Measurements from ENCODE around the gene NDUFAF2. TPM values are rescaled to one million over a fixed set of nuclear protein-coding genes. Genes with fewer than 3 reads are reported as not detected.
"Not testable (repeated sequence)": the region's sequence is repeated elsewhere in the genome, so short reads cannot be mapped to it uniquely, and the experiment has no call there.

The NDUFAF2 gene
- total RNA-seq, 1 donor from 2014 or later: 38.3 TPM

DNA sequence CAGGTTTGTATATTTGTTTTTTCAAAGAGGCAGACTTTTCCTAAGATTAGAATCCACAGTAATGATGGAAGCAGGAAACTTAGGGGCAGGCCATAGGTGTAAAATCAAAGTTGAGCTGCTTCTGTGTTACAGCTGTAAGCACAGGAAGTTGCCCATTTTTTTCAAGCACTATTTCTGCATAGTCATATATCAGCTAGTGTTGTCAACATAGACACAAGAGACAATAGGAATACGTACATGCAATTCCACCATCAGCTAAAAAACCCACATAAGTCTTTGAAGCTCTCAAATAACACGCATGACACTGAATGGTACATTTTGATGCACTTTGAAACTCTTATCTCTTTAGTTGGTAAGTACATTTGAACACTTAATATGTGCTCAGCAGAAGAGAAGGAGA lies 237.4 kb downstream of the NDUFAF2 start:
- DNase-seq (ENCODE audit: low spot score in 2 of 2): no peak
- H3K27me3 ChIP-seq: no peaks in the 10 kb centered on the region
- intact Hi-C loops (cut with DNase I): no loop called here
- H3K9me3 ChIP-seq: no peaks in the 10 kb centered on the region
- H3K36me3 ChIP-seq: no peaks in the 10 kb centered on the region
- TF ChIP-seq, protein P1, sequence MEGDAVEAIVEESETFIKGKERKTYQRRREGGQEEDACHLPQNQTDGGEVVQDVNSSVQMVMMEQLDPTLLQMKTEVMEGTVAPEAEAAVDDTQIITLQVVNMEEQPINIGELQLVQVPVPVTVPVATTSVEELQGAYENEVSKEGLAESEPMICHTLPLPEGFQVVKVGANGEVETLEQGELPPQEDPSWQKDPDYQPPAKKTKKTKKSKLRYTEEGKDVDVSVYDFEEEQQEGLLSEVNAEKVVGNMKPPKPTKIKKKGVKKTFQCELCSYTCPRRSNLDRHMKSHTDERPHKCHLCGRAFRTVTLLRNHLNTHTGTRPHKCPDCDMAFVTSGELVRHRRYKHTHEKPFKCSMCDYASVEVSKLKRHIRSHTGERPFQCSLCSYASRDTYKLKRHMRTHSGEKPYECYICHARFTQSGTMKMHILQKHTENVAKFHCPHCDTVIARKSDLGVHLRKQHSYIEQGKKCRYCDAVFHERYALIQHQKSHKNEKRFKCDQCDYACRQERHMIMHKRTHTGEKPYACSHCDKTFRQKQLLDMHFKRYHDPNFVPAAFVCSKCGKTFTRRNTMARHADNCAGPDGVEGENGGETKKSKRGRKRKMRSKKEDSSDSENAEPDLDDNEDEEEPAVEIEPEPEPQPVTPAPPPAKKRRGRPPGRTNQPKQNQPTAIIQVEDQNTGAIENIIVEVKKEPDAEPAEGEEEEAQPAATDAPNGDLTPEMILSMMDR (IDR thresholded peaks at IDR 0.05): no peak
- H3K27ac ChIP-seq: no peak overlapping the region
- H3K4me1 ChIP-seq: no peaks in the 10 kb centered on the region
- no peak overlapping the region for H3K4me3 ChIP-seq

DNA sequence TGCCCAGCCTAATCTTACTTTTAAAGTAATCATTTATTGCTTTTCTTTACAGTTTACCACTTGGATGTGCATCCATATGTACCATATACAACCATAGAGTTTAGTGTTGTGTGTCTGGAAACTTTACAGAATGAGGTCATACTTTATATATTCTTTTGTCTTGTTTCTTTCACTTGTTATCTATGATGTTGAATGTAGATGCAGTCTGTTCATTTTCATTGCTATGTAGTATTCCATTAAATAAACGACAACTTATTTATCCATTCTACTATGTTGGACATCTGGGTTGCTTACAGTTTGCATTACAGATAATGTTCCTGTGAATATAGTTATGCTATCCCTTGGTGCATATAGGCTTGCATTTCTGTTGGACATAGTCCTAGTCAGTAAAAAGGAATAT lies 238.5 kb downstream of the NDUFAF2 start:
- H3K36me3 ChIP-seq: no peaks in the 10 kb centered on the region
- no peaks in the 10 kb centered on the region for H3K9me3 ChIP-seq
- H3K27ac ChIP-seq: no peak overlapping the region
- H3K27me3 ChIP-seq: no peaks in the 10 kb centered on the region
- no peak overlapping the region for H3K4me3 ChIP-seq
- TF ChIP-seq, protein P1 (IDR thresholded peaks at IDR 0.05): no peak
- no peak for DNase-seq (ENCODE audit: low spot score in 2 of 2)
- H3K4me1 ChIP-seq: no peaks in the 10 kb centered on the region
- intact Hi-C loops (cut with DNase I): no loop called here

DNA sequence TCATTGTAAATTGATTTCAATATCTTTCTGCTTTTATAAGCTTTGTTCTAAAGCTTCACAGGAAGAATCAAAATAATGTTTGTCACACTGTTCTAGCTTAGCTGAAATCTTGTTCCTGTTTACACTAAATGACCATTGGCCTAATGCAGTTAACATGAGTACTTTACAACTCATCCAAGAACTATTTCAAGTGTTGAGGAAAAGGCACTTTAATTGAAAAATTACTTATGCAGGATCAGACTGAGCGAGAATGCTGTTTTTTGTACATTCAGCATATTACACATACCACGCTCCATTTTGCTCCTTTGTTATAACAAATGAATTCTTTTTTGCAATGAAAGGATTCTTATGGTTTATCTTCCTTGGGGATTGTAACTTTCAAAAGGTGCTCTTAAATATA lies 239.7 kb downstream of the NDUFAF2 start:
- no peaks in the 10 kb centered on the region for H3K36me3 ChIP-seq
- no peaks in the 10 kb centered on the region for H3K4me1 ChIP-seq
- intact Hi-C loops (cut with DNase I): no loop called here
- no peak overlapping the region for H3K4me3 ChIP-seq
- no peaks in the 10 kb centered on the region for H3K9me3 ChIP-seq
- H3K27me3 ChIP-seq: no peaks in the 10 kb centered on the region
- H3K27ac ChIP-seq: no peak overlapping the region
- TF ChIP-seq, protein P1 (IDR thresholded peaks at IDR 0.05): no peak
- no peak for DNase-seq (ENCODE audit: low spot score in 2 of 2)

DNA sequence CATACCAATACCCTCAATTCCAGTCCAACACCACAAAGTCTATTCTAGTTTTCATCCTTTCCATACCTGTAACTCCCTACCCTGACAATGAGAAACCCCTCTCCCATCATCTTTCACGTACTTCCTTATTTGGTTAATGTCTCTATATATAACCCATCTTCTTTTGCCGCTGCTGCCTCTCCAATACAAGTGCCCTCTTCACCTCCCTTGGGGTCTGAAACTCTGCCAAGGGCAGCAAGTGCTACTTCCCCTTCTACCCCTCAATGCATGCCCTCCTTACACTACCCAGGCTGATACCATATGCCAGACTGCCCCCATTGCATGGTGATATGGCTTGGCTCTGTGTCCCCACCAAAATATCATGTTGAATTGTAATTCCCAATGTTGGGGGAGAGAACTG lies 241.6 kb downstream of the NDUFAF2 start:
- no peak for DNase-seq (ENCODE audit: low spot score in 2 of 2)
- no peak overlapping the region for H3K27ac ChIP-seq
- no peaks in the 10 kb centered on the region for H3K9me3 ChIP-seq
- TF ChIP-seq, protein P1 (IDR thresholded peaks at IDR 0.05): no peak
- intact Hi-C loops (cut with DNase I): no loop called here
- no peaks in the 10 kb centered on the region for H3K36me3 ChIP-seq
- no peak overlapping the region for H3K4me3 ChIP-seq
- no peaks in the 10 kb centered on the region for H3K27me3 ChIP-seq
- H3K4me1 ChIP-seq: no peaks in the 10 kb centered on the region

- intact Hi-C loops (cut with DNase I); H3K4me3 ChIP-seq; H3K27ac ChIP-seq; H3K9me3 ChIP-seq; H3K27me3 ChIP-seq; H3K4me1 ChIP-seq; H3K36me3 ChIP-seq; DNase-seq (ENCODE audit: low spot score in 2 of 2): not testable (repeated sequence)
Measured at GRCh38 chr5:61187352-61187751, 242.3 kb downstream of the NDUFAF2 start.

DNA sequence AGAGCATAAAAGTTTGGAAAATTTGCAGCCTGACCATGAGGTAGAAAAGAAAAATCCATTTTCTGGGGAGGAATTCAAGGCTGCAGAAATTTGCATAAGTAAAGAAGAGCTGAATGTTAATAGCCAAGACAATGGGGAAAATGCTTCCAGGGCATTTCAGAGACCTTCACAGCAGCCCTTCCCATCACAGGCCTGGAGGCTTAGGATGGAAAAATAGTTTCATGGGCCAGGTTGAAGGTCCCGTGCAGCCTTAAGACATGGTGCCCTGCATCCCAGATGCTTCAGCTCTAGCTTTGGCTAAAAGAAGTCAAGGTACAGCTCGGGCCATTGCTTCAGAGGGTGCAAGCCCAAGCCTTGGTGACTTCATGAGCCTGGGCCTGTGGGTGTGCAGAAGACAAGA lies 242.8 kb downstream of the NDUFAF2 start:
- H3K4me1 ChIP-seq; intact Hi-C loops (cut with DNase I); DNase-seq (ENCODE audit: low spot score in 2 of 2); H3K27me3 ChIP-seq; H3K36me3 ChIP-seq; H3K27ac ChIP-seq; H3K4me3 ChIP-seq; H3K9me3 ChIP-seq: not testable (repeated sequence)

DNA sequence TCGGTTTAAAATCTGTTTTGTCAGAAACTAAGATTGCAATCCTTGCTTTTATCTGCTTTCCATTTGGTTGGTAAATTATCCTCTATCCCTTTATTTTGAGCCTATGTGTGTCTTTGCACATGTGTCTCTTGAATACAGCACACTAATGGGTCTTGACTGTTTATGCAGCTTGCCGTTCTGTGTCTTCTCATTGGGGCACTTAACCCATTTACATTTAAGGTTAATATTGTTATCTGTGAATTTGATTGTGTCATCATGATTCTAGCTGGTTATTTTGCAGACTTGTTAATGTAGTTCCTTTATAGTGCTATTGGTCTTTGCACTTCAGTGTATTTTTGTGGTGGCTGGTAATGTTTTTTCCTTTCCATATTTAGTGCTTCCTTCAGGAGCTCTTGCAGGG lies 253.6 kb downstream of the NDUFAF2 start:
- Histone ChIP-seq H3K27me3 (no peaks in the 10 kb centered on the region), H3K4me3 (no peak overlapping the region), H3K4me1 (no peaks in the 10 kb centered on the region), H3K36me3 (no peaks in the 10 kb centered on the region), H3K9me3 (peaks cover 0 to 11% of the 10 kb centered on the region in 2 donors), H3K27ac (no peak overlapping the region)
- TF ChIP-seq, protein P1 (IDR thresholded peaks at IDR 0.05): no peak
- no peak for DNase-seq (ENCODE audit: low spot score in 2 of 2)
- intact Hi-C loops (cut with DNase I): no loop called here
